Omental fat pad (tissue), 4 donors: ENCODE results near the gene DCST1. TPM values are rescaled to one million over a fixed set of nuclear protein-coding genes. Genes with fewer than 3 reads are reported as not detected.

Experiments used
- ATAC-seq: fragments of 150-250 bp; one replicate; pipeline ENCODE4 v1.9.1; 2016; ENCODE audit warnings: mild to moderate bottlenecking, moderate library complexity; ENCODE audit not compliant: low FRiP score
- DNase-seq: peaks from one replicate; pipeline ENCODE4 v3.0.0-alpha.2; 2019; ENCODE audit warnings: low spot score
- total RNA-seq, 4 donors: library from RNA; depleted of rRNA; stranded (reverse); fragments of >200 nt; gene quantifications; one replicate each; pipeline ENCODE4 v1.1.0, GENCODE V29; 2016
- TF ChIP-seq, protein P1 (sequence below), 3 donors: fragments of 450-650 bp; IDR thresholded peaks; one replicate each; pipeline ENCODE4 v1.5.1; 2016 to 2017; ENCODE audit warnings: antibody characterized with exemption in 3 of 3, mild to moderate bottlenecking in 3 of 3, moderate library complexity in 2 of 3

The DCST1 gene
- total RNA-seq, 4 donors from 2014 or later, result not detected

DNA sequence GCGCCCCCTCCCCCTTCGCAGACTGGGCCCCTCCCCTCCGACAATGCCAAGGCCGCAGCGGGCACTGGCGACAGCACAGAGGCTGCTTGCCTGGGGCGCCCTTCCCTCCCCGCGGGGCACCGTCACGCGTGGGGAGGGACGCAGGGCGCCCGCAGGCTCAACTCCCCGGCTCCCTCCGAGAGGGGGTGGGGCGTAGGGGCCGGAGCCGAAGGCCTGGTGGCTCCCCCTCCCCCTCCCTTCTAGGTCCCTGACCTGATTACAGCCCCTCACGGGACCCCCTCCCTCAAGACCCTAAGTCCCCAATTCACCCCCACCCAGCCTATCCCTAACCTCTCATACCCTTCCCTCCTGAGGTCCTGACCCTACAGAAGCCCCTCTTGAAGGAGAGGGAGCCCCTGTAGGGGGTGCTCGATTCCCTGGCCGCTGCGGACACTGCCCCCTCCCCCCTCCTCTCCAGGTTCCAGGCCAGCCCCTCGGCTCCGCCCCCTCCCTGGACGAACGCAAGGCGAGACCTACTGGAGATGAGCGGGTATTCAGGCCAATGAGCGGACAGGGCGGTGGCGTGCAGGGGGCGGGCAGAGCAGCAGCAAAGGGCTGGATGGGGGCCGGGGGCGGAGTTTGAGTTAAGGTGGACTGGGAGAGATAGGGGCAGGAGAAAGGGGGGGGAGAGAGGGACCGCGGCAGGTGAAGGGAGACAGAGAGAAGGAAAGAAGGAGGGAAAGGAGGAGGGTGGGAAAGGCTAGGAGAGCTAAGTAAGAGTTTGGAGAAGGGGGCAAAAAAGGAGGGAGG, 31.8 kb upstream of the DCST1 start:
- peak; percentile 79 for ATAC-seq
- peak; percentile 97 for DNase-seq
- TF ChIP-seq, protein P1, sequence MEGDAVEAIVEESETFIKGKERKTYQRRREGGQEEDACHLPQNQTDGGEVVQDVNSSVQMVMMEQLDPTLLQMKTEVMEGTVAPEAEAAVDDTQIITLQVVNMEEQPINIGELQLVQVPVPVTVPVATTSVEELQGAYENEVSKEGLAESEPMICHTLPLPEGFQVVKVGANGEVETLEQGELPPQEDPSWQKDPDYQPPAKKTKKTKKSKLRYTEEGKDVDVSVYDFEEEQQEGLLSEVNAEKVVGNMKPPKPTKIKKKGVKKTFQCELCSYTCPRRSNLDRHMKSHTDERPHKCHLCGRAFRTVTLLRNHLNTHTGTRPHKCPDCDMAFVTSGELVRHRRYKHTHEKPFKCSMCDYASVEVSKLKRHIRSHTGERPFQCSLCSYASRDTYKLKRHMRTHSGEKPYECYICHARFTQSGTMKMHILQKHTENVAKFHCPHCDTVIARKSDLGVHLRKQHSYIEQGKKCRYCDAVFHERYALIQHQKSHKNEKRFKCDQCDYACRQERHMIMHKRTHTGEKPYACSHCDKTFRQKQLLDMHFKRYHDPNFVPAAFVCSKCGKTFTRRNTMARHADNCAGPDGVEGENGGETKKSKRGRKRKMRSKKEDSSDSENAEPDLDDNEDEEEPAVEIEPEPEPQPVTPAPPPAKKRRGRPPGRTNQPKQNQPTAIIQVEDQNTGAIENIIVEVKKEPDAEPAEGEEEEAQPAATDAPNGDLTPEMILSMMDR (IDR thresholded peaks at IDR 0.05), result no peak

- TF ChIP-seq, protein P1 (IDR thresholded peaks at IDR 0.05), result no peak
- DNase-seq (no peak), ATAC-seq (peak; percentile 1)
Observed at GRCh38 chr1:155002464-155003226, 31.0 kb upstream of the DCST1 start, which contains the start of gene ZBTB7B. Gene ZBTB7B, plus strand, starts transcription at chr1:155002802. Its CDS starts 11,859 bp downstream, at chr1:155014661.

GRCh38 chr1:155003227-155003765, 30.3 kb upstream of the DCST1 start:
- TF ChIP-seq, protein P1 (IDR thresholded peaks at IDR 0.05), result no peak
- ATAC-seq (no peak), DNase-seq (no peak)

- TF ChIP-seq, protein P1 (IDR thresholded peaks at IDR 0.05), result no peak
- ATAC-seq (peak; percentile 3), DNase-seq (no peak)
Observed at GRCh38 chr1:155003766-155004351, 29.8 kb upstream of the DCST1 start.

DNA sequence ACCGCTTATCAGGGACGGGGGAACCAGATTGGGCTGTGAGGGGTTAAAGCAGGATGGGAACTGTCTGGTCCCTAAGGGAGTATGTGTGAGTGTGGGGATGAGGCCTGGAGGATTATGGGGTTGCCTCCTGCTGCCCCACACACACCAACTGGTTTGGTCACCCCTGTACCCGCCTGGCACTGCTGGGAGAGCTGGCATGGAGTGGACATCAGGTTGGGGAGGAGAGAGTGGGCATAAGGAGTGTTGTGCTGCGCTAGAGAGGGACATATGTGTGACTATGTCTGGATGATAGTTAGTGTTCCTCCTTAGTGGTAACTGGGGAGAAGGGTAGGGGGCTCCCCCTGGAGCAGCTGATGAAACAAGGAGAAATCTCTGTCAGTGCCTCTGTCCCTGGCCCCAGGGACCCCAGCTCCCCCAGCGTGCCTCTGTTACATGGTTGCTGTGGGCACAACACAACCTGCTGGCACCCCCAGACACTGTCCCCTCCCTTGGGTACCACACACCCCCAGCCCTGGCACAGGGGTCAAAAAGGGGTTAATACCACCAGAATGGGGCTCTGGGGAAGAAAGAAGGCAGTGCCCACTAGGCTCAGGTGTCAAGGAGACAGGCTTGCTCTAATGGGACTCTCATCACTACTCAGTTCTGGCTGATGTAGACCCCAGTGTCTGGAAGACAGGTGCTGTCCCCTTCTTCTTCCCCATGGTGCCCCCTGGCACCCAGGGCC, 29.1 kb upstream of the DCST1 start:
- ATAC-seq, result no peak
- TF ChIP-seq, protein P1 (IDR thresholded peaks at IDR 0.05), result no peak
- no peak for DNase-seq
